HEK293 (cell line): ENCODE data around the gene KCNQ1.

ENCODE experiments used
- CTCF ChIA-PET: fragments of 350-600 bp; formaldehyde crosslinking; extraction: SDS; loops from one replicate; lab custom pipeline; 2021; ENCODE audit warnings: antibody characterized with exemption; lab: Yijun Ruan, JAX
- POLR2A ChIA-PET: fragments of 300-600 bp; formaldehyde crosslinking; extraction: SDS; loops from one replicate; lab custom pipeline; 2020; ENCODE audit warnings: antibody characterized with exemption, inconsistent platforms; lab: Yijun Ruan, JAX
- H3K27ac ChIP-seq: fragments of 200-500 bp; sonication (Bioruptor generic); 2 replicates; pipeline ENCODE4 v1.5.1; 2014; ENCODE audit warnings: low read depth, low read length, control low read depth, inconsistent platforms; ENCODE audit errors: extremely low read depth
- H3K36me3 ChIP-seq, 2 experiments: fragments of 200-500 bp in 1 of 2; sonication (Bioruptor generic) in 1 of 2; 1 replicate in 1 of 2; 2 replicates in 1 of 2; pipeline ENCODE4 v1.5.1; 2014 to 2017; ENCODE audit warnings: inconsistent platforms in 2 of 2, low read length in 2 of 2; ENCODE audit not compliant: control insufficient read depth in 2 of 2, insufficient read depth in 1 of 2
- H3K4me1 ChIP-seq: fragments of 200-500 bp; sonication (Bioruptor generic); 2 replicates; pipeline ENCODE4 v1.5.1; 2014; ENCODE audit warnings: mild to moderate bottlenecking, low read length, inconsistent platforms; ENCODE audit not compliant: control insufficient read depth, insufficient read depth
- H3K4me3 ChIP-seq: 2 replicates; pipeline ENCODE4 v1.5.1; 2011; ENCODE audit warnings: low read depth, mild to moderate bottlenecking, control low read depth, low read length, moderate library complexity
- H3K9me3 ChIP-seq: fragments of 200-500 bp; sonication (Bioruptor generic); 2 replicates; pipeline ENCODE4 v1.5.1; 2014; ENCODE audit warnings: low read depth, low read length, inconsistent platforms; ENCODE audit not compliant: control insufficient read depth, insufficient read depth
- BCL11B ChIP-seq: fragments of 450-650 bp; formaldehyde crosslinking; IDR thresholded peaks from 2 replicates; pipeline ENCODE4 v1.5.1; 2016; ENCODE audit warnings: low read depth, missing biosample characterization, missing genetic modification characterization
- PBX3 ChIP-seq: sonication (generic); formaldehyde crosslinking; IDR thresholded peaks from 2 replicates; pipeline ENCODE4 v1.8.1; 2022; ENCODE audit warnings: mild to moderate bottlenecking, moderate library complexity, missing genetic modification reagents
- ZNF510 ChIP-seq: fragments of 450-650 bp; formaldehyde crosslinking; IDR thresholded peaks from 2 replicates; pipeline ENCODE4 v1.5.1; 2018; ENCODE audit warnings: mild to moderate bottlenecking, missing genetic modification characterization, missing biosample characterization; ENCODE audit not compliant: insufficient replicate concordance
- ZNF768 ChIP-seq: fragments of 450-650 bp; formaldehyde crosslinking; IDR thresholded peaks from 2 replicates; pipeline ENCODE4 v1.5.1; 2018; ENCODE audit warnings: missing biosample characterization, mild to moderate bottlenecking, missing genetic modification characterization
- ZSCAN16 ChIP-seq: fragments of 450-650 bp; formaldehyde crosslinking; IDR thresholded peaks from 2 replicates; pipeline ENCODE4 v1.5.1; 2016; ENCODE audit warnings: missing biosample characterization, missing genetic modification characterization
- TF ChIP-seq, protein P1 (sequence below): fragments of 450-650 bp; formaldehyde crosslinking; IDR thresholded peaks from 2 replicates; pipeline ENCODE4 v1.5.1; 2016; ENCODE audit warnings: missing biosample characterization, missing genetic modification characterization
- TF ChIP-seq, protein P2 (sequence below): fragments of 450-650 bp; formaldehyde crosslinking; IDR thresholded peaks from 2 replicates; pipeline ENCODE4 v1.5.0; 2017; ENCODE audit warnings: missing biosample characterization, missing genetic modification characterization, borderline replicate concordance
- TF ChIP-seq, protein P3 (sequence below): fragments of 450-650 bp; formaldehyde crosslinking; IDR thresholded peaks from 2 replicates; pipeline ENCODE4 v1.5.1; 2017; ENCODE audit warnings: missing biosample characterization, mild to moderate bottlenecking, missing genetic modification characterization, moderate library complexity
- TF ChIP-seq, protein P4 (sequence below): fragments of 450-650 bp; formaldehyde crosslinking; IDR thresholded peaks from 2 replicates; pipeline ENCODE4 v1.5.1; 2016; ENCODE audit warnings: missing biosample characterization, missing genetic modification characterization

KCNQ1 gene

DNA sequence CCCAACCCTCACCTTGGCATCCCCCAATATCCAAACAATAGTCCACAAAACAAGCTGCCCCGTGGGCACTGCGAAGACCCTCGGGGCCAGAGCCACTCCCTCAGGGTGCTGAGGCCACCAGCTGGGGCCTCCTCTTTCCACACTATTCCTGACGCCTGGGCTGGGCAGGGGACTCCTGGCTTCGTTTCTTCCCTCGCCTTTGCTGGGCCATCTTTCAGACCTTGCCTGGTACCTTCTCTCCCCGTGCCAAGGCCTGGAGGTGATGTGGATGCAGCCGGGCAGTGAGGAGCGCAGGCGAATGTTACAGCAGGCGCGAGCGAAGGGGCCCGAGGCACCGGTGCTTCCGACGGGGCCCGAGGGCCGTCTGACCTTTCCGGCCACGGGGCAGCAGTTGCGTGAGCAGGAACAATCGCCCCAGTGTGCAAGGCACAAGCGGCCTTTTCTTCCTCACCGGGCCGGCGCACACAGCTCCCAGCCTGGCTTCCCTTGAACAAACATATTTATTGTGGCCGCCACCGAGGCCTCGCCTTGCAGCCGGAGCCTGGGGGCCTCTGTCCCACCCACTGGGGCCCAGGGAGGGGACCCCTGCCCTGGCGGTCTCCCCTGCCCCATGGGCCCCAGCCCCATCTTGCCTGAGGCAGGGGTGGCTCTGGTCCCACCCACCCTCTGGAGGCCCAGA is 287.6 kb downstream of the KCNQ1 start (continued):
- TF ChIP-seq PBX3 (CRISPR knock-in tag) (no peak), ZSCAN16 (no peak), ZNF768 (tag by site-specific recombination) (no peak)
- TF ChIP-seq, protein P1, sequence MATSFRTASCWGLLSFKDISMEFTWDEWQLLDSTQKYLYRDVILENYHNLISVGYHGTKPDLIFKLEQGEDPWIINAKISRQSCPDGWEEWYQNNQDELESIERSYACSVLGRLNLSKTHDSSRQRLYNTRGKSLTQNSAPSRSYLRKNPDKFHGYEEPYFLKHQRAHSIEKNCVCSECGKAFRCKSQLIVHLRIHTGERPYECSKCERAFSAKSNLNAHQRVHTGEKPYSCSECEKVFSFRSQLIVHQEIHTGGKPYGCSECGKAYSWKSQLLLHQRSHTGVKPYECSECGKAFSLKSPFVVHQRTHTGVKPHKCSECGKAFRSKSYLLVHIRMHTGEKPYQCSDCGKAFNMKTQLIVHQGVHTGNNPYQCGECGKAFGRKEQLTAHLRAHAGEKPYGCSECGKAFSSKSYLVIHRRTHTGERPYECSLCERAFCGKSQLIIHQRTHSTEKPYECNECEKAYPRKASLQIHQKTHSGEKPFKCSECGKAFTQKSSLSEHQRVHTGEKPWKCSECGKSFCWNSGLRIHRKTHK (tag by site-specific recombination): no peak
- TF ChIP-seq, protein P2, sequence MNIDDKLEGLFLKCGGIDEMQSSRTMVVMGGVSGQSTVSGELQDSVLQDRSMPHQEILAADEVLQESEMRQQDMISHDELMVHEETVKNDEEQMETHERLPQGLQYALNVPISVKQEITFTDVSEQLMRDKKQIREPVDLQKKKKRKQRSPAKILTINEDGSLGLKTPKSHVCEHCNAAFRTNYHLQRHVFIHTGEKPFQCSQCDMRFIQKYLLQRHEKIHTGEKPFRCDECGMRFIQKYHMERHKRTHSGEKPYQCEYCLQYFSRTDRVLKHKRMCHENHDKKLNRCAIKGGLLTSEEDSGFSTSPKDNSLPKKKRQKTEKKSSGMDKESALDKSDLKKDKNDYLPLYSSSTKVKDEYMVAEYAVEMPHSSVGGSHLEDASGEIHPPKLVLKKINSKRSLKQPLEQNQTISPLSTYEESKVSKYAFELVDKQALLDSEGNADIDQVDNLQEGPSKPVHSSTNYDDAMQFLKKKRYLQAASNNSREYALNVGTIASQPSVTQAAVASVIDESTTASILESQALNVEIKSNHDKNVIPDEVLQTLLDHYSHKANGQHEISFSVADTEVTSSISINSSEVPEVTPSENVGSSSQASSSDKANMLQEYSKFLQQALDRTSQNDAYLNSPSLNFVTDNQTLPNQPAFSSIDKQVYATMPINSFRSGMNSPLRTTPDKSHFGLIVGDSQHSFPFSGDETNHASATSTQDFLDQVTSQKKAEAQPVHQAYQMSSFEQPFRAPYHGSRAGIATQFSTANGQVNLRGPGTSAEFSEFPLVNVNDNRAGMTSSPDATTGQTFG (tag by site-specific recombination): no peak
- TF ChIP-seq, protein P3, sequence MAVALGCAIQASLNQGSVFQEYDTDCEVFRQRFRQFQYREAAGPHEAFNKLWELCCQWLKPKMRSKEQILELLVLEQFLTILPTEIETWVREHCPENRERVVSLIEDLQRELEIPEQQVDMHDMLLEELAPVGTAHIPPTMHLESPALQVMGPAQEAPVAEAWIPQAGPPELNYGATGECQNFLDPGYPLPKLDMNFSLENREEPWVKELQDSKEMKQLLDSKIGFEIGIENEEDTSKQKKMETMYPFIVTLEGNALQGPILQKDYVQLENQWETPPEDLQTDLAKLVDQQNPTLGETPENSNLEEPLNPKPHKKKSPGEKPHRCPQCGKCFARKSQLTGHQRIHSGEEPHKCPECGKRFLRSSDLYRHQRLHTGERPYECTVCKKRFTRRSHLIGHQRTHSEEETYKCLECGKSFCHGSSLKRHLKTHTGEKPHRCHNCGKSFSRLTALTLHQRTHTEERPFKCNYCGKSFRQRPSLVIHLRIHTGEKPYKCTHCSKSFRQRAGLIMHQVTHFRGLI (tag by site-specific recombination): no peak

- H3K4me3 ChIP-seq: no peak overlapping the region
- H3K36me3 ChIP-seq: no peaks in the 10 kb centered on the region
- no peak for TF ChIP-seq BCL11B (tag by site-specific recombination)
- TF ChIP-seq, protein P4, sequence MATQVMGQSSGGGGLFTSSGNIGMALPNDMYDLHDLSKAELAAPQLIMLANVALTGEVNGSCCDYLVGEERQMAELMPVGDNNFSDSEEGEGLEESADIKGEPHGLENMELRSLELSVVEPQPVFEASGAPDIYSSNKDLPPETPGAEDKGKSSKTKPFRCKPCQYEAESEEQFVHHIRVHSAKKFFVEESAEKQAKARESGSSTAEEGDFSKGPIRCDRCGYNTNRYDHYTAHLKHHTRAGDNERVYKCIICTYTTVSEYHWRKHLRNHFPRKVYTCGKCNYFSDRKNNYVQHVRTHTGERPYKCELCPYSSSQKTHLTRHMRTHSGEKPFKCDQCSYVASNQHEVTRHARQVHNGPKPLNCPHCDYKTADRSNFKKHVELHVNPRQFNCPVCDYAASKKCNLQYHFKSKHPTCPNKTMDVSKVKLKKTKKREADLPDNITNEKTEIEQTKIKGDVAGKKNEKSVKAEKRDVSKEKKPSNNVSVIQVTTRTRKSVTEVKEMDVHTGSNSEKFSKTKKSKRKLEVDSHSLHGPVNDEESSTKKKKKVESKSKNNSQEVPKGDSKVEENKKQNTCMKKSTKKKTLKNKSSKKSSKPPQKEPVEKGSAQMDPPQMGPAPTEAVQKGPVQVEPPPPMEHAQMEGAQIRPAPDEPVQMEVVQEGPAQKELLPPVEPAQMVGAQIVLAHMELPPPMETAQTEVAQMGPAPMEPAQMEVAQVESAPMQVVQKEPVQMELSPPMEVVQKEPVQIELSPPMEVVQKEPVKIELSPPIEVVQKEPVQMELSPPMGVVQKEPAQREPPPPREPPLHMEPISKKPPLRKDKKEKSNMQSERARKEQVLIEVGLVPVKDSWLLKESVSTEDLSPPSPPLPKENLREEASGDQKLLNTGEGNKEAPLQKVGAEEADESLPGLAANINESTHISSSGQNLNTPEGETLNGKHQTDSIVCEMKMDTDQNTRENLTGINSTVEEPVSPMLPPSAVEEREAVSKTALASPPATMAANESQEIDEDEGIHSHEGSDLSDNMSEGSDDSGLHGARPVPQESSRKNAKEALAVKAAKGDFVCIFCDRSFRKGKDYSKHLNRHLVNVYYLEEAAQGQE: no peak
- no peak for TF ChIP-seq ZNF510 (tag by site-specific recombination)
- no peak overlapping the region for H3K27ac ChIP-seq
- no peaks in the 10 kb centered on the region for H3K4me1 ChIP-seq
- POLR2A ChIA-PET: no interaction called here
- CTCF ChIA-PET: interaction anchor here (0.6 kb wide), 1 partner anchor 21 kb away, joined by 4 read pairs; no protein-coding TSS in a partner anchor
- H3K9me3 ChIP-seq: no peaks in the 10 kb centered on the region
Observed at GRCh38 chr11:2732940-2733628, 288.3 kb downstream of the KCNQ1 start.
